Neural cell (in vitro differentiated cells): ENCODE data around the gene JAZF1. TPM values are rescaled to one million over a fixed set of nuclear protein-coding genes. Genes with fewer than 3 reads are reported as not detected.

Experiments
- H2AFZ ChIP-seq: fragments of 200-600, 300-800 bp; sonication (generic), shearing (Covaris generic); 2 replicates; pipeline ENCODE4 v1.6.0; 2014; ENCODE audit warnings: low read depth, mild to moderate bottlenecking, antibody characterized with exemption, low read length, moderate library complexity
- H3F3A ChIP-seq: fragments of 200-600 bp; shearing (Covaris generic); 2 replicates; pipeline ENCODE4 v1.6.1; 2016; ENCODE audit warnings: mild to moderate bottlenecking, moderate library complexity, mixed read lengths, antibody characterized with exemption, low read length; ENCODE audit not compliant: insufficient read depth, poor library complexity, severe bottlenecking
- H3K27ac ChIP-seq: fragments of 200-600, 300-800 bp; sonication (generic), shearing (Covaris generic); 2 replicates; pipeline ENCODE4 v1.5.1; 2014; ENCODE audit warnings: mild to moderate bottlenecking, low read length, moderate library complexity
- H3K27me3 ChIP-seq: fragments of 300-800, 200-600 bp; sonication (generic), shearing (Covaris generic); 2 replicates; pipeline ENCODE4 v1.6.0; 2014; ENCODE audit warnings: mild to moderate bottlenecking, low read depth, low read length, moderate library complexity; ENCODE audit not compliant: insufficient read depth
- H3K36me3 ChIP-seq: fragments of 300-800, 200-600 bp; sonication (generic), shearing (Covaris generic); 2 replicates; pipeline ENCODE4 v1.5.1; 2014; ENCODE audit warnings: mild to moderate bottlenecking, antibody characterized with exemption, low read length, moderate library complexity; ENCODE audit not compliant: insufficient read depth
- H3K4me2 ChIP-seq: fragments of 300-800, 200-600 bp; sonication (generic), shearing (Covaris generic); 2 replicates; pipeline ENCODE4 v1.6.0; 2014; ENCODE audit warnings: mild to moderate bottlenecking, low read length
- H3K4me3 ChIP-seq: fragments of 300-800, 200-600 bp; sonication (generic), shearing (Covaris generic); 2 replicates; pipeline ENCODE4 v1.5.1; 2014; ENCODE audit warnings: mild to moderate bottlenecking, low read length, moderate library complexity
- H3K79me2 ChIP-seq: fragments of 200-600 bp; shearing (Covaris generic); replicated peaks from 2 replicates; pipeline ENCODE4 v1.6.0; 2014; ENCODE audit warnings: mild to moderate bottlenecking, low read length, moderate library complexity; ENCODE audit not compliant: insufficient read depth
- H3K9ac ChIP-seq: fragments of 300-800, 200-600 bp; sonication (generic), shearing (Covaris generic); 2 replicates; pipeline ENCODE4 v1.6.1; 2016; ENCODE audit warnings: mild to moderate bottlenecking, low read length, mixed read lengths
- H3K9me2 ChIP-seq: fragments of 200-600 bp; shearing (Covaris generic); 2 replicates; pipeline ENCODE4 v1.6.1; 2016; ENCODE audit warnings: mild to moderate bottlenecking, low read length, mixed read lengths; ENCODE audit not compliant: insufficient read depth
- H3K9me3 ChIP-seq: fragments of 200-600, 300-800 bp; sonication (generic), shearing (Covaris generic); 2 replicates; pipeline ENCODE4 v1.6.1; 2016; ENCODE audit warnings: mild to moderate bottlenecking, mixed run types, low read length, moderate library complexity, mixed read lengths
- H4K20me1 ChIP-seq: fragments of 200-600 bp; shearing (Covaris generic); 2 replicates; pipeline ENCODE4 v1.6.1; 2016; ENCODE audit warnings: mild to moderate bottlenecking, mixed run types; ENCODE audit not compliant: insufficient read depth
- CTCF ChIP-seq: fragments of 450-650 bp; IDR thresholded peaks from 2 replicates; pipeline ENCODE4 v1.5.1; 2014; ENCODE audit warnings: antibody characterized with exemption, mild to moderate bottlenecking, moderate library complexity; ENCODE audit not compliant: poor library complexity, severe bottlenecking
- EP300 ChIP-seq: fragments of 450-650 bp; conservative IDR thresholded peaks from 2 replicates; pipeline ENCODE4 v1.6.1; 2014; ENCODE audit warnings: antibody characterized with exemption, mild to moderate bottlenecking, moderate library complexity; ENCODE audit not compliant: poor library complexity, severe bottlenecking
- EZH2 ChIP-seq: fragments of 200-600, 300-800 bp; shearing (Covaris generic), sonication (generic); IDR thresholded peaks from 2 replicates; pipeline ENCODE4 v1.6.1; 2014; ENCODE audit warnings: antibody characterized with exemption, low read length, borderline replicate concordance, mild to moderate bottlenecking; ENCODE audit not compliant: insufficient read depth, poor library complexity, severe bottlenecking
- MXI1 ChIP-seq: fragments of 450-650 bp; conservative IDR thresholded peaks from 2 replicates; pipeline ENCODE4 v1.6.1; 2014; ENCODE audit warnings: antibody characterized with exemption, mild to moderate bottlenecking; ENCODE audit not compliant: poor library complexity, severe bottlenecking
- POLR2AphosphoS5 ChIP-seq: IDR thresholded peaks from 2 replicates; pipeline ENCODE4 v1.6.1; 2012
- RAD21 ChIP-seq: fragments of 450-650 bp; conservative IDR thresholded peaks from 2 replicates; pipeline ENCODE4 v1.6.1; 2014; ENCODE audit warnings: antibody characterized with exemption, mild to moderate bottlenecking, moderate library complexity
- REST ChIP-seq: IDR thresholded peaks from 2 replicates; pipeline ENCODE4 v1.6.1; 2012; ENCODE audit warnings: borderline replicate concordance
- SMC3 ChIP-seq: fragments of 450-650 bp; conservative IDR thresholded peaks from 2 replicates; pipeline ENCODE4 v1.6.1; 2014; ENCODE audit warnings: antibody characterized with exemption, mild to moderate bottlenecking, moderate library complexity; ENCODE audit not compliant: poor library complexity
- TAF1 ChIP-seq: IDR thresholded peaks from 2 replicates; pipeline ENCODE4 v1.6.1; 2012; ENCODE audit warnings: low read depth
- polyA plus RNA-seq: library from polyadenylated mRNA; depleted of rRNA; stranded (reverse); fragments of >200 nt; gene quantifications from 2 replicates; pipeline ENCODE4 v1.2.3, GENCODE V29; 2014

The JAZF1 gene
- polyA plus RNA-seq, 1 donor from 2014 or later = 29.5 TPM

- Histone ChIP-seq H3K4me3 (no peak overlapping the region), H3K27ac (no peak overlapping the region), H3K79me2 (no peaks in the 10 kb centered on the region), H3K9me3 (no peaks in the 10 kb centered on the region), H3F3A (no peaks in the 10 kb centered on the region), H3K9ac (no peak overlapping the region), H3K4me2 (no peak overlapping the region), H2AFZ (no peak overlapping the region), H3K27me3 (no peaks in the 10 kb centered on the region), H3K36me3 (no peaks in the 10 kb centered on the region), H3K9me2 (no peaks in the 10 kb centered on the region), H4K20me1 (no peaks in the 10 kb centered on the region)
- TF ChIP-seq TAF1 = no peak
- no peak for TF ChIP-seq EP300
- no peak for TF ChIP-seq POLR2AphosphoS5
- TF ChIP-seq CTCF = no peak
- TF ChIP-seq REST = no peak
- no peak for TF ChIP-seq MXI1
- no peak for TF ChIP-seq SMC3
- no peak for TF ChIP-seq EZH2
- TF ChIP-seq RAD21 = no peak
Measured at GRCh38 chr7:27810186-27810585, 370.4 kb downstream of the JAZF1 start.

- Histone ChIP-seq H3K9ac (no peak overlapping the region), H3K79me2 (no peaks in the 10 kb centered on the region), H3K36me3 (no peaks in the 10 kb centered on the region), H3K4me2 (no peak overlapping the region), H3K9me2 (no peaks in the 10 kb centered on the region), H3K27ac (no peak overlapping the region), H3K9me3 (no peaks in the 10 kb centered on the region), H3F3A (no peaks in the 10 kb centered on the region), H4K20me1 (no peaks in the 10 kb centered on the region), H2AFZ (no peak overlapping the region), H3K27me3 (no peaks in the 10 kb centered on the region), H3K4me3 (no peak overlapping the region)
- no peak for TF ChIP-seq CTCF
- no peak for TF ChIP-seq TAF1
- no peak for TF ChIP-seq RAD21
- TF ChIP-seq POLR2AphosphoS5 = no peak
- no peak for TF ChIP-seq EP300
- TF ChIP-seq EZH2 = no peak
- TF ChIP-seq MXI1 = no peak
Measured at GRCh38 chr7:27808626-27809025, 372.0 kb downstream of the JAZF1 start.
